Upper lobe of left lung (tissue), 6 donors: ENCODE results near the gene CARD19. TPM values are rescaled to one million over a fixed set of nuclear protein-coding genes. Genes with fewer than 3 reads are reported as not detected.

Source experiments
- ATAC-seq, 2 donors: fragments of 200-7000 bp; cut with Tn5 transposase; one replicate each; pipeline ENCODE4 v1.9.1; 2022; ENCODE audit warnings: mild to moderate bottlenecking in 2 of 2, moderate library complexity in 2 of 2; ENCODE audit not compliant: low FRiP score in 2 of 2
- DNase-seq, 2 donors: peaks; one replicate each; pipeline ENCODE4 v3.0.0-alpha.2; 2019 to 2020
- H3K27ac ChIP-seq, 4 donors: fragments of 200-600 bp; sonication (generic); one replicate each; pipeline ENCODE4 v1.5.1; 2016 to 2019
- H3K27me3 ChIP-seq, 4 donors: fragments of 200-600 bp; sonication (generic); one replicate each; pipeline ENCODE4 v1.5.1; 2017 to 2019
- H3K36me3 ChIP-seq, 4 donors: fragments of 200-600 bp; sonication (generic); one replicate each; pipeline ENCODE4 v1.5.1; 2016 to 2019
- H3K4me1 ChIP-seq, 4 donors: fragments of 200-600 bp; sonication (generic); one replicate each; pipeline ENCODE4 v1.5.1; 2018 to 2019
- H3K4me3 ChIP-seq, 4 donors: fragments of 200-600 bp; sonication (generic); one replicate each; pipeline ENCODE4 v1.5.1; 2017 to 2019; ENCODE audit warnings: mild to moderate bottlenecking in 2 of 4, moderate library complexity in 1 of 4
- H3K9me3 ChIP-seq, 4 donors: fragments of 200-600 bp; sonication (generic); one replicate each; pipeline ENCODE4 v1.5.1; 2018 to 2019
- EP300 ChIP-seq, 4 donors: sonication (generic); formaldehyde crosslinking; IDR thresholded peaks; one replicate each; pipeline ENCODE4 v1.5.1; 2017; ENCODE audit warnings: antibody characterized with exemption in 4 of 4, control low read depth in 2 of 4
- POLR2A ChIP-seq, 4 donors: fragments of 450-650 bp; IDR thresholded peaks; one replicate each; pipeline ENCODE4 v1.5.1; 2016 to 2017; ENCODE audit warnings: antibody characterized with exemption in 4 of 4, mild to moderate bottlenecking in 2 of 4
- POLR2AphosphoS5 ChIP-seq, 2 donors: sonication (generic); formaldehyde crosslinking; IDR thresholded peaks; one replicate each; pipeline ENCODE4 v1.5.1; 2017; ENCODE audit warnings: antibody characterized with exemption in 2 of 2
- WGBS, 2 donors: methylation state at CpG; one replicate each; pipeline ENCODE4 v1.1.5; 2017 to 2018; 5-methylcytosine and 5-hydroxymethylcytosine counted together
- total RNA-seq, 6 donors: library from RNA; depleted of rRNA in 4 of 6; stranded (reverse); fragments of >200 nt in 4 of 6; gene quantifications; one replicate each; pipeline versions ENCODE4 v1.1.0 to v1.2.1, GENCODE V29; 2016 to 2021
- TF ChIP-seq, protein P1 (sequence below), 6 experiments: fragments of 450-650 bp in 4 of 6; fragments of 200-600 bp in 2 of 6; sonication (generic) in 2 of 6; IDR thresholded peaks; one replicate each; pipeline ENCODE4 v1.5.1; 2016 to 2019; ENCODE audit warnings: antibody characterized with exemption in 6 of 6
- donor health status: DM: no; HTN: no; CAD: no; lungs with moderate emphysema.
- donor health status: DM: no; HTN: yes; CAD: no; lungs with severe emphysema.

Gene CARD19
- total RNA-seq, 6 donors from 2014 or later: 34.7 to 92.3 (median 41.7) TPM

DNA sequence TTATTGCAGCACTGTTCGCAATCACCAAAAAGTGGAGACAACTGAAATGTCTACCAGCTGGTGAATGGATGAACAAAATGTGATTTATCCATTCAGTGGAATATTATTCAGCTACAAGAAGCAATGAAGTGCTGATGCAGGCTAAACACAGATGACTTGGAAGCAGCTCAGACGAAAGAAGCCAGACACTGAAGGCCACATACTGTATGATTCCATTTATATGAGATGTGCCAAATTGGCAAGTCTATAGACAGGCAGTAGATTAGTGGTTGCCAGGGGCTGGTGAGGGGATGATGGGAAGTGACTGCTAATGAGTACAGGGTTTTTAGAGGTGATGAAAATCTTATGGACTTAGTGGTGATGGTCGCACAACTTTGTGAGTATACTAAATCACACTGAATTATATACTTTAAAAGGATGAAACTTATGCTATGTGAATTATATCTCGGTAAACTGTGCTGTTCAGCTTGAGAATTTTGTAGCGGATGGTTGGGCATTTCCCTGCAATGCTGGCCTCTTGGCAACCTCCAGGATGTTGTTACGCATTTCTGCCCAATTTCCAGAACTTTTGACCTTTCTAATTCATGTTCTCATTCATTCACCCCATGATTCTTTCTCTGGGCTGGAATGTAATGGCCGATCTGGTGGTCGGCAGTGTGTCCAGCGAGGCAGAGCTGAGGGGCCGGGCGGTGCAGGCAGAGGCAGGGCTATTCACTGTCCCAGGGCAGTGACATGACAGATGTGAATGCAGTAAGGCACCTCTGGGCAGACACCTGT is 66.0 kb downstream of the CARD19 start:
- Histone ChIP-seq H3K4me1 (peaks cover 0 to 7% (median 3%) of the 10 kb centered on the region in 4 donors), H3K36me3 (no peaks in the 10 kb centered on the region), H3K27me3 (no peaks in the 10 kb centered on the region), H3K4me3 (no peak overlapping the region), H3K9me3 (no peaks in the 10 kb centered on the region), H3K27ac (no peak overlapping the region)
- ATAC-seq (no peak), DNase-seq (no peak)
- no peak for TF ChIP-seq EP300 (IDR thresholded peaks at IDR 0.05)
- TF ChIP-seq POLR2AphosphoS5 (IDR thresholded peaks at IDR 0.05): no peak
- TF ChIP-seq, protein P1, sequence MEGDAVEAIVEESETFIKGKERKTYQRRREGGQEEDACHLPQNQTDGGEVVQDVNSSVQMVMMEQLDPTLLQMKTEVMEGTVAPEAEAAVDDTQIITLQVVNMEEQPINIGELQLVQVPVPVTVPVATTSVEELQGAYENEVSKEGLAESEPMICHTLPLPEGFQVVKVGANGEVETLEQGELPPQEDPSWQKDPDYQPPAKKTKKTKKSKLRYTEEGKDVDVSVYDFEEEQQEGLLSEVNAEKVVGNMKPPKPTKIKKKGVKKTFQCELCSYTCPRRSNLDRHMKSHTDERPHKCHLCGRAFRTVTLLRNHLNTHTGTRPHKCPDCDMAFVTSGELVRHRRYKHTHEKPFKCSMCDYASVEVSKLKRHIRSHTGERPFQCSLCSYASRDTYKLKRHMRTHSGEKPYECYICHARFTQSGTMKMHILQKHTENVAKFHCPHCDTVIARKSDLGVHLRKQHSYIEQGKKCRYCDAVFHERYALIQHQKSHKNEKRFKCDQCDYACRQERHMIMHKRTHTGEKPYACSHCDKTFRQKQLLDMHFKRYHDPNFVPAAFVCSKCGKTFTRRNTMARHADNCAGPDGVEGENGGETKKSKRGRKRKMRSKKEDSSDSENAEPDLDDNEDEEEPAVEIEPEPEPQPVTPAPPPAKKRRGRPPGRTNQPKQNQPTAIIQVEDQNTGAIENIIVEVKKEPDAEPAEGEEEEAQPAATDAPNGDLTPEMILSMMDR (IDR thresholded peaks at IDR 0.05): no peak
- no peak for TF ChIP-seq POLR2A (IDR thresholded peaks at IDR 0.05)
- whole genome bisulfite sequencing, 2 donors: 75 to 79% methylated on average over 11 of the region's 11 CpGs

Other genes starting within 250 kb of the CARD19 start
- 10 to 100 TPM in 2 of 6 donors, 1 to 10 TPM in 4; 5.4 to 15.4 (median 8.9) TPM for gene ZNF484, start 218.2 kb upstream of the CARD19 start, total RNA-seq
- gene FGD3, start 148.7 kb upstream of the CARD19 start, total RNA-seq: 10 to 100 TPM; 14.0 to 45.1 (median 22.3) TPM
- 10 to 100 TPM in 1 of 6 donors, 1 to 10 TPM in 5; 3.9 to 17.8 (median 5.2) TPM for gene SUSD3, start 37.5 kb upstream of the CARD19 start, total RNA-seq
- gene NINJ1, start 38.0 kb downstream of the CARD19 start, total RNA-seq: 10 to 100 TPM; 35.6 to 83.9 (median 56.8) TPM
- 10 to 100 TPM in 3 of 6 donors, 1 to 10 TPM in 3; 1.1 to 11.5 (median 7.3) TPM for gene WNK2, start 87.9 kb downstream of the CARD19 start, total RNA-seq